SKM-1 treated with dmso at 0.1 percent for 144 hours (cell line): ENCODE measurements around the gene B3GAT1.
"Not testable (repeated sequence)": the region's sequence is repeated elsewhere in the genome, so short reads cannot be mapped to it uniquely, and the experiment has no call there.

ENCODE experiments used
- DNase-seq: peaks from one replicate; lab custom pipeline; 2025; ENCODE audit not compliant: unreplicated experiment; lab: John Stamatoyannopoulos, UW

Gene B3GAT1

GRCh38 chr11:134358856-134359490 lies 53.1 kb downstream of the B3GAT1 start:
- no peak for DNase-seq

GRCh38 chr11:134358165-134358855 lies 53.7 kb downstream of the B3GAT1 start:
- DNase-seq = no peak

GRCh38 chr11:134357545-134357839 lies 54.5 kb downstream of the B3GAT1 start:
- no peak for DNase-seq

GRCh38 chr11:134356656-134357544 lies 55.1 kb downstream of the B3GAT1 start:
- no peak for DNase-seq

- DNase-seq = no peak
Observed at GRCh38 chr11:134355656-134356055, 56.4 kb downstream of the B3GAT1 start.

- DNase-seq = no peak
Observed at GRCh38 chr11:134355136-134355535, 56.9 kb downstream of the B3GAT1 start.

- DNase-seq = no peak
Observed at GRCh38 chr11:134352111-134352510, 59.9 kb downstream of the B3GAT1 start.

GRCh38 chr11:134350381-134350780 lies 61.7 kb downstream of the B3GAT1 start:
- DNase-seq = no peak

GRCh38 chr11:134349802-134350355 lies 62.2 kb downstream of the B3GAT1 start:
- no peak for DNase-seq

- no peak for DNase-seq
Observed at GRCh38 chr11:134349109-134349801, 62.8 kb downstream of the B3GAT1 start.

- DNase-seq = no peak
Observed at GRCh38 chr11:134347441-134347840, 64.6 kb downstream of the B3GAT1 start.

- no peak for DNase-seq
Observed at GRCh38 chr11:134346976-134347350, 65.1 kb downstream of the B3GAT1 start.

- DNase-seq = no peak
Observed at GRCh38 chr11:134346101-134346975, 65.7 kb downstream of the B3GAT1 start.

- DNase-seq = no peak
Observed at GRCh38 chr11:134345237-134345550, 66.8 kb downstream of the B3GAT1 start.

- DNase-seq = not testable (repeated sequence)
Observed at GRCh38 chr11:134344497-134345236, 67.4 kb downstream of the B3GAT1 start.

- no peak for DNase-seq
Observed at GRCh38 chr11:134343646-134344045, 68.4 kb downstream of the B3GAT1 start.

GRCh38 chr11:134342572-134343340 lies 69.3 kb downstream of the B3GAT1 start:
- no peak for DNase-seq

GRCh38 chr11:134341805-134342571 lies 70.1 kb downstream of the B3GAT1 start:
- no peak for DNase-seq
